Dendritic cell treated with granulocyte-macrophage colony-stimulating factor and Interleukin-4, amounts not matched to agents 40 ng/mL and 50 ng/mL, for 4 days (primary cell): Measurements from ENCODE around the gene COL5A1.

ENCODE experiments used
- H3K27ac Mint-ChIP-seq: one replicate; pipeline ENCODE4 v1.8.0; 2022; ENCODE audit warnings: mild to moderate bottlenecking, mixed read lengths
- H3K27me3 Mint-ChIP-seq: one replicate; pipeline ENCODE4 v1.8.0; 2022; ENCODE audit warnings: mild to moderate bottlenecking, mixed read lengths
- H3K36me3 Mint-ChIP-seq: one replicate; pipeline ENCODE4 v1.8.0; 2022; ENCODE audit warnings: low read depth, mixed read lengths
- H3K4me1 Mint-ChIP-seq: one replicate; pipeline ENCODE4 v1.8.0; 2022; ENCODE audit warnings: low read depth, mixed read lengths
- H3K4me3 Mint-ChIP-seq: one replicate; pipeline ENCODE4 v1.8.0; 2022; ENCODE audit warnings: mild to moderate bottlenecking, moderate library complexity, mixed read lengths
- H3K9me3 Mint-ChIP-seq: one replicate; pipeline ENCODE4 v1.8.0; 2022; ENCODE audit warnings: mixed read lengths
- intact Hi-C: fragments of 100-400 bp; cut with micrococcal nuclease; formaldehyde crosslinking; loops from one replicate; pipeline ENCODE4 v1.15.0; 2022

Gene COL5A1

GRCh38 chr9:134871697-134872340 is 230.2 kb downstream of the COL5A1 start:
- peaks cover 43% of the 10 kb centered on the region for H3K27me3 Mint-ChIP-seq
- peaks cover 23% of the 10 kb centered on the region for H3K9me3 Mint-ChIP-seq

GRCh38 chr9:134872482-134873231 is 231.1 kb downstream of the COL5A1 start:
- intact Hi-C loops = no loop called here
- Mint-ChIP-seq H3K27ac (no peak overlapping the region), H3K36me3 (peaks cover 4% of the 10 kb centered on the region), H3K9me3 (peaks cover 23% of the 10 kb centered on the region), H3K4me1 (peaks cover 15% of the 10 kb centered on the region), H3K27me3 (peaks cover 49% of the 10 kb centered on the region), H3K4me3 (no peak overlapping the region)

More at GRCh38 chr9:134871697-134872340, 230.2 kb downstream of the COL5A1 start:
- Mint-ChIP-seq H3K4me3 (no peak overlapping the region), H3K27ac (no peak overlapping the region), H3K4me1 (peaks cover 15% of the 10 kb centered on the region), H3K36me3 (peaks cover 4% of the 10 kb centered on the region)
- intact Hi-C loops = no loop called here

GRCh38 chr9:134875371-134875770 is 233.8 kb downstream of the COL5A1 start:
- H3K4me3 Mint-ChIP-seq = no peak overlapping the region
- H3K27me3 Mint-ChIP-seq = peaks cover 47% of the 10 kb centered on the region
- intact Hi-C loops = no loop called here
- no peak overlapping the region for H3K27ac Mint-ChIP-seq
- peaks cover 23% of the 10 kb centered on the region for H3K9me3 Mint-ChIP-seq
- H3K36me3 Mint-ChIP-seq = peaks cover 4% of the 10 kb centered on the region
- peaks cover 6% of the 10 kb centered on the region for H3K4me1 Mint-ChIP-seq

GRCh38 chr9:134877541-134877940 is 235.9 kb downstream of the COL5A1 start:
- peaks cover 4% of the 10 kb centered on the region for H3K36me3 Mint-ChIP-seq
- H3K9me3 Mint-ChIP-seq = peaks cover 16% of the 10 kb centered on the region
- peaks cover 6% of the 10 kb centered on the region for H3K4me1 Mint-ChIP-seq
- H3K4me3 Mint-ChIP-seq = no peak overlapping the region
- peaks cover 50% of the 10 kb centered on the region for H3K27me3 Mint-ChIP-seq
- H3K27ac Mint-ChIP-seq = no peak overlapping the region
- intact Hi-C loops = no loop called here

GRCh38 chr9:134879664-134880483 is 238.3 kb downstream of the COL5A1 start:
- H3K9me3 Mint-ChIP-seq = peaks cover 7% of the 10 kb centered on the region
- H3K36me3 Mint-ChIP-seq = peaks cover 4% of the 10 kb centered on the region

GRCh38 chr9:134880484-134881312 is 239.1 kb downstream of the COL5A1 start, which contains the start of gene FCN2:
TSS of gene FCN2 (plus strand) at chr9:134880810. CDS start at chr9:134880822, 12 bp downstream.
- H3K27me3 Mint-ChIP-seq = peaks cover 71% of the 10 kb centered on the region
- no peak within 1 kb of the TSS for H3K4me3 Mint-ChIP-seq
- no peaks in the 10 kb centered on the region for H3K36me3 Mint-ChIP-seq
- H3K27ac Mint-ChIP-seq = no peak within 1 kb of the TSS
- no peaks in the 10 kb centered on the region for H3K4me1 Mint-ChIP-seq
- H3K9me3 Mint-ChIP-seq = no peaks in the 10 kb centered on the region
- intact Hi-C loops = no loop called here

More at GRCh38 chr9:134879664-134880483, 238.3 kb downstream of the COL5A1 start:
- no peak overlapping the region for H3K27ac Mint-ChIP-seq
- intact Hi-C loops = no loop called here
- H3K4me1 Mint-ChIP-seq = peaks cover 6% of the 10 kb centered on the region
- peaks cover 64% of the 10 kb centered on the region for H3K27me3 Mint-ChIP-seq
- H3K4me3 Mint-ChIP-seq = no peak overlapping the region

- Mint-ChIP-seq H3K4me1 (no peaks in the 10 kb centered on the region), H3K9me3 (no peaks in the 10 kb centered on the region), H3K27me3 (peaks cover 76% of the 10 kb centered on the region), H3K4me3 (no peak overlapping the region), H3K27ac (no peak overlapping the region), H3K36me3 (no peaks in the 10 kb centered on the region)
- intact Hi-C loops = no loop called here
Measured at GRCh38 chr9:134881313-134881670, 239.7 kb downstream of the COL5A1 start.

- Mint-ChIP-seq H3K4me3 (no peak overlapping the region), H3K4me1 (peaks cover 5% of the 10 kb centered on the region), H3K27me3 (peaks cover 83% of the 10 kb centered on the region), H3K27ac (no peak overlapping the region), H3K9me3 (no peaks in the 10 kb centered on the region), H3K36me3 (no peaks in the 10 kb centered on the region)
- intact Hi-C loops = no loop called here
Measured at GRCh38 chr9:134882204-134882785, 240.7 kb downstream of the COL5A1 start.

- Mint-ChIP-seq H3K36me3 (no peaks in the 10 kb centered on the region), H3K27me3 (peaks cover 84% of the 10 kb centered on the region), H3K4me3 (no peak overlapping the region), H3K4me1 (peaks cover 14% of the 10 kb centered on the region), H3K27ac (peak overlapping the region; percentile 13), H3K9me3 (no peaks in the 10 kb centered on the region)
- intact Hi-C loops = no loop called here
Measured at GRCh38 chr9:134883040-134883782, 241.6 kb downstream of the COL5A1 start.

- H3K27me3 Mint-ChIP-seq = peaks cover 87% of the 10 kb centered on the region
- peaks cover 18% of the 10 kb centered on the region for H3K4me1 Mint-ChIP-seq
- H3K36me3 Mint-ChIP-seq = no peaks in the 10 kb centered on the region
- H3K4me3 Mint-ChIP-seq = no peak overlapping the region
- H3K27ac Mint-ChIP-seq = no peak overlapping the region
- H3K9me3 Mint-ChIP-seq = no peaks in the 10 kb centered on the region
- intact Hi-C loops = no loop called here
Measured at GRCh38 chr9:134884492-134884891, 242.9 kb downstream of the COL5A1 start.

- Mint-ChIP-seq H3K4me1 (peaks cover 18% of the 10 kb centered on the region), H3K27me3 (peaks cover 87% of the 10 kb centered on the region)
- intact Hi-C loops = no loop called here
Measured at GRCh38 chr9:134885001-134885678, 243.5 kb downstream of the COL5A1 start.

GRCh38 chr9:134885679-134886412 is 244.2 kb downstream of the COL5A1 start:
- intact Hi-C loops = no loop called here
- Mint-ChIP-seq H3K27ac (no peak overlapping the region), H3K36me3 (no peaks in the 10 kb centered on the region), H3K27me3 (peaks cover 81% of the 10 kb centered on the region), H3K4me1 (peaks cover 20% of the 10 kb centered on the region), H3K4me3 (no peak overlapping the region), H3K9me3 (no peaks in the 10 kb centered on the region)

More at GRCh38 chr9:134885001-134885678, 243.5 kb downstream of the COL5A1 start:
- Mint-ChIP-seq H3K4me3 (no peak overlapping the region), H3K27ac (no peak overlapping the region), H3K36me3 (no peaks in the 10 kb centered on the region), H3K9me3 (no peaks in the 10 kb centered on the region)
